NCI-H2081 treated with DMSO at 0.1 percent for 48 hours (cell line): ENCODE data around the gene GNA12.
"Not testable (repeated sequence)": the region's sequence is repeated elsewhere in the genome, so short reads cannot be mapped to it uniquely, and the experiment has no call there.

Experiments
- DNase-seq: peaks from one replicate; lab custom pipeline; 2025; lab: John Stamatoyannopoulos, UW

The GNA12 gene

GRCh38 chr7:2751086-2751485, 93.0 kb downstream of the GNA12 start:
- DNase-seq = no peak

- no peak for DNase-seq
These were observed 94.1 kb downstream of the GNA12 start for GRCh38 chr7:2750004-2750407.

GRCh38 chr7:2748684-2749083, 95.4 kb downstream of the GNA12 start:
- DNase-seq = not testable (repeated sequence)

GRCh38 chr7:2743523-2744185, 100.5 kb downstream of the GNA12 start:
- not testable (repeated sequence) for DNase-seq

GRCh38 chr7:2738766-2739549, 105.2 kb downstream of the GNA12 start:
- no peak for DNase-seq

GRCh38 chr7:2737771-2738540, 106.2 kb downstream of the GNA12 start:
- no peak for DNase-seq

GRCh38 chr7:2737005-2737743, 106.9 kb downstream of the GNA12 start:
- not testable (repeated sequence) for DNase-seq

- no peak for DNase-seq
These were observed 107.6 kb downstream of the GNA12 start for GRCh38 chr7:2736411-2736914.

GRCh38 chr7:2735744-2736143, 108.4 kb downstream of the GNA12 start:
- DNase-seq = no peak

- DNase-seq = no peak
These were observed 109.1 kb downstream of the GNA12 start for GRCh38 chr7:2734751-2735571.

GRCh38 chr7:2734084-2734686, 109.9 kb downstream of the GNA12 start:
- DNase-seq = no peak

- DNase-seq = no peak
These were observed 111.0 kb downstream of the GNA12 start for GRCh38 chr7:2732959-2733584.

- DNase-seq = no peak
These were observed 111.7 kb downstream of the GNA12 start for GRCh38 chr7:2732388-2732787.

GRCh38 chr7:2730846-2731770, 113.0 kb downstream of the GNA12 start:
- no peak for DNase-seq

GRCh38 chr7:2729893-2730716, 114.0 kb downstream of the GNA12 start:
- DNase-seq = no peak

- DNase-seq = no peak
These were observed 114.8 kb downstream of the GNA12 start for GRCh38 chr7:2729031-2729892.
